Heart left ventricle (tissue), 13 donors: ENCODE data around the gene TALDO1.

ENCODE experiments used
- CTCF ChIP-seq, 12 donors: fragments of 200-600 bp; sonication (generic) in 4 of 12; IDR thresholded peaks; one replicate each; pipeline versions ENCODE4 v1.5.0 to v1.8.0; 2018 to 2022; ENCODE audit warnings: antibody characterized with exemption in 12 of 12, mild to moderate bottlenecking in 5 of 12
- POLR2A ChIP-seq, 2 donors: fragments of 450-650 bp; IDR thresholded peaks; one replicate each; pipeline ENCODE4 v1.6.1; 2017; ENCODE audit warnings: antibody characterized with exemption in 2 of 2, mild to moderate bottlenecking in 2 of 2, moderate library complexity in 2 of 2
- donor health status: ischemic (EF 13 %, LVEDD 7.1; RV severe dilation, severe dysfunction).
- donor health status: DM: no; HTN: yes; CAD: no.
- donor health status: DM: no; HTN: no; CAD: no.
- donor health status: ischemic (EF 25% LVEDD 6.9; RV normal size, moderate dysfunction).
- donor health status: ischemic (EF 25% LVEDD 5.7; RV mildly dilated, moderate dysfunction).
- donor health status: ischemic (EF 35%, LVEDD 5.7; RV mildly dilated, moderate dysfunction).
- donor health status: nonischemic (EF 11% LVEDD 7.7; RV severe dilation, severe dysfunction).
- donor health status: DM: yes; HTN: yes; CAD: no.
- donor health status: PGD.
- donor health status: ischemic (EF 29% LVEDD 5.4; RV normal size, mild dysfunction).
- donor health status: nonischemic (EF 23%, LVEDD 6.1; RV moderate dilation, normal function).

GRCh38 chr11:745428-745827 is 1.8 kb upstream of the TALDO1 start:
- TF ChIP-seq CTCF (IDR thresholded peaks at IDR 0.05) (no peak), POLR2A (IDR thresholded peaks at IDR 0.05) (no peak)
